Measurements from ENCODE around the gene PLBD1.

GRCh38 chr12:14525964-14526363 is 41.7 kb downstream of the PLBD1 start:
- TF ChIP-seq, protein P1, sequence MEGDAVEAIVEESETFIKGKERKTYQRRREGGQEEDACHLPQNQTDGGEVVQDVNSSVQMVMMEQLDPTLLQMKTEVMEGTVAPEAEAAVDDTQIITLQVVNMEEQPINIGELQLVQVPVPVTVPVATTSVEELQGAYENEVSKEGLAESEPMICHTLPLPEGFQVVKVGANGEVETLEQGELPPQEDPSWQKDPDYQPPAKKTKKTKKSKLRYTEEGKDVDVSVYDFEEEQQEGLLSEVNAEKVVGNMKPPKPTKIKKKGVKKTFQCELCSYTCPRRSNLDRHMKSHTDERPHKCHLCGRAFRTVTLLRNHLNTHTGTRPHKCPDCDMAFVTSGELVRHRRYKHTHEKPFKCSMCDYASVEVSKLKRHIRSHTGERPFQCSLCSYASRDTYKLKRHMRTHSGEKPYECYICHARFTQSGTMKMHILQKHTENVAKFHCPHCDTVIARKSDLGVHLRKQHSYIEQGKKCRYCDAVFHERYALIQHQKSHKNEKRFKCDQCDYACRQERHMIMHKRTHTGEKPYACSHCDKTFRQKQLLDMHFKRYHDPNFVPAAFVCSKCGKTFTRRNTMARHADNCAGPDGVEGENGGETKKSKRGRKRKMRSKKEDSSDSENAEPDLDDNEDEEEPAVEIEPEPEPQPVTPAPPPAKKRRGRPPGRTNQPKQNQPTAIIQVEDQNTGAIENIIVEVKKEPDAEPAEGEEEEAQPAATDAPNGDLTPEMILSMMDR (IDR thresholded peaks at IDR 0.05; ENCODE audit: low read depth, low read length, missing input control): no peak
- TF ChIP-seq JUND (IDR thresholded peaks at IDR 0.05) (no peak), GABPA (IDR thresholded peaks at IDR 0.05 in 1 of 2, conservative IDR thresholded peaks at IDR 0.05 in 1 of 2) (no peak)
